Hematopoietic multipotent progenitor cell treated with erythropoietin and hydrocortisone succinate and interleukin-3 and kit ligand, for 6 days (in vitro differentiated cells): ENCODE measurements around the gene UNC45B.
"Not testable (repeated sequence)": the region's sequence is repeated elsewhere in the genome, so short reads cannot be mapped to it uniquely, and the experiment has no call there.

Source experiments
- DNase-seq: peaks from one replicate; pipeline ENCODE4 v3.0.0-alpha.2; 2015

Gene UNC45B

DNA sequence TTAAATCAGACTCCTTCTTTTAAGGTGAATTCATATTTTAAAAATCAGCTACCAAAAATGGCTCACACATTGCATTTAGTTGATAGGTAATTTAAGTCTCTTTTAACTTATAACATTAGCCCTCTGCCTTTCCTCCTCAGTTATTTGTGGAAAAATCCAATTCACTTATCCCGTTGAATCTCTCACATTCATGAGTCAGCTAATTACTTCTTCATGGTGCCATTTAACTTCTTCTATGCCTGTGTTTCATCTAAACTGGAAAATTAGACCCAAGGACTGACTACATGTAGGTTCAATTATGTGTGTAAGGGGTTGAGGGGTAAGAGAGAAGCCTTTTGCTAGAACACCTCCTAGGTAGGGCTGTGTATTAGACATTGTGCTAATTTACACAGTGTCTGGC is 76.8 kb downstream of the UNC45B start:
- DNase-seq = no peak

DNA sequence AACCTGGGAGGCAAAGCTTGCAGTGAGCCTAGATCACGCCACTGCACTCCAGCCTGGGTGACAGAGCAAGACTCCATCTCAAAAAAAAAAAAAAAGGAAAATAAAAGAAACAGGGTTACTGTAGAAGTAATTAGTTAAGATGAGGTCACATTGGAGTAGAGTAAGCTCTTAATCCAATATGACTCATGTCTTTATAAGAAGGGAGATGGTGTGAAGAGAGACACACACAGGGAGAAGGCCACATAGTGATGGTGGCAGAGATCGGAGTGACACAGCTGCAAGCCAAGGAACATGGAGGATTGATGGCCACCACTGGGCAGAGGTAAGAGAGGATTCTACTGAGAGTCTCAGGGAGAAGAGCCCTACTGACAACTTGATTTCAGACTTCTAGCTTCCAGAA is 79.9 kb downstream of the UNC45B start:
- DNase-seq = no peak

DNA sequence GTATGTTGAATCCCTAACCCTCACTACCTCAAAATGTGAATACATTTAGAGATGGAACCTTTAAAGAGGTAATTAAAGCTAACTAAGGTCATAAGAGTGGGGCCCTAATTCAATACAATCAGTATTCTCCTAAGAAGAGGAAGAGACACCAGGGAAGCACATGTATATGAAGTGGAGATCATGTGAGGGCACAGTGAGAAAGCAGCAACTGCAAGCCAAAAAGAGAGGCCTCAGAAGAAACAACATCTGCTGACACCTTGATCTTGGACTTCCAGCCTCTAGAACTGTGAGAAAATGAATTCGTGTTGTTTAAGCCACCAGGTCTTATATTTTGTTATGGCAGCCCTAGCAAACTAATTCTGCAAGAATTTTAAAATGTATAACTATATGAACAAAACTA is 82.0 kb downstream of the UNC45B start:
- DNase-seq = no peak

DNA sequence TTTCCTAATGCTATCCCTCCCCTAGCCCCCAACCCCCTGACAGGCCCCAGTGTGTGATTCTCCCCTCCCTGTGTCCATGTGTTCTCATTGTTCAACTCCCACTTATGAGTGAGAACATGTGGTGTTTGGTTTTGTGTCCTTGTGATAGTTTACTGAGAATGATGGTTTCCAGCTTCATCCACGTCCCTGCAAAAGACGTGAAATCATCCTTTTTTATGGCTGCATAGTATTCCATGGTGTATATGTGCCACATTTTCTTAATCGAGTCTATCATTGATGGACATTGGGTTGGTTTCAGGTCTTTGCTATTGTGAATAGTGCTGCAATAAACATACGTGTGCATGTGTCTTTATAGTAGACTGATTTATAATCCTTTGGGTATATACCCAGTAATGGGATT is 86.7 kb downstream of the UNC45B start:
- DNase-seq = not testable (repeated sequence)

DNA sequence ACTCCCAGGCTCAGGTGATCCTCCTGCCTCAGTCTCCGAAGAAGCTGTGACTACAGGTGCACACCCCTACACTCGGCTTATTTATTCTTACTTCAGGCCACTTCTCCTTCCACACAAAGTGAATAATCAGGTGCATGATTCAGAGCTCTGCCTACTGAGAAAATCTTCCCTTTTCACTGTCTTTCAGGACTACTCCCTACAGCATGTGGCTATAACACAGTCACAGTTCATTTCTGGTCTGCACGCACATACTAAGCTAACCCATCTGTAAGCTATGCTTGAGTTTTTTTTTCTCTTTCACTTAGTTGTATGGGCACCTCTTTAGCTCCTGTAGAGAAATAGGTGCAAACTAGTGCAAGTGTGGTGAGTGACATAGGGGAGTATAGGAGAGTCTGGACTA is 87.7 kb downstream of the UNC45B start:
- DNase-seq = no peak

DNA sequence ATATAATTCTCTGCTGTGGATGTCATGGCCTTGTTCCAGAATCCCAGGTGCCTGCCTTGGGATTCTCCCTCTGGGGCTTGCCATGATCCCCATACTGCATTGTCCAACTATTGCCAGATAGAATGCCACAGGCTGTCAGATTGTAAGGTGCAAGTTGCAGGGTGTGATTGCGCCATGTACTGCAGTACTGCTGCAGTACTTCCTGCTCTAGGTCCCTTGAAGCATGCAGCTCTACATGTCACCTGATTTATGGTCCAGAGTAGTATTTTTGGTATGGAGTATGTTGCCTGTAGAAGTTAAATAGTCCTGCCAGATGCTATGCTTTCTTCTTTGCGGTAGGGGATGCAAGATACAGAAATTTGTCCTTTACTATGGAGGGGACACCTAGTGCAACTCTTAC is 88.3 kb downstream of the UNC45B start:
- no peak for DNase-seq

DNA sequence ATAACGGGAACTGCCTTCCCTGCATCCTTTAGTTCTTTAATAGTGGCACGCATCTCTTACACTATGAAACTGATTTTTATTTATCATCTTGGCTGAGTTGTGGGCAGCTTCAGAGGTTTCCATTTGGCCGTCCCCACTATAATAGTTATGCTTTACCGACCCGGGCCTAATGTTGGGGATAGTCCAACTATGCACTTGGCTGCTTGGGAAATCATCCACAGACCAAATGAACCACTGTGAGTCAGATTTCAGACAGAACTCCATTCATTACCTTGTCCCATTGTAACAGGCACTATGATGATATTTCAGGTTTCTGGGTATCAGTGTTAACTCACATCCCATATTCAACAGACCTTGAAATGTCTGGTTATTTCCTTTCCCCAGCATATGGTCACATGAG is 89.2 kb downstream of the UNC45B start:
- no peak for DNase-seq

DNA sequence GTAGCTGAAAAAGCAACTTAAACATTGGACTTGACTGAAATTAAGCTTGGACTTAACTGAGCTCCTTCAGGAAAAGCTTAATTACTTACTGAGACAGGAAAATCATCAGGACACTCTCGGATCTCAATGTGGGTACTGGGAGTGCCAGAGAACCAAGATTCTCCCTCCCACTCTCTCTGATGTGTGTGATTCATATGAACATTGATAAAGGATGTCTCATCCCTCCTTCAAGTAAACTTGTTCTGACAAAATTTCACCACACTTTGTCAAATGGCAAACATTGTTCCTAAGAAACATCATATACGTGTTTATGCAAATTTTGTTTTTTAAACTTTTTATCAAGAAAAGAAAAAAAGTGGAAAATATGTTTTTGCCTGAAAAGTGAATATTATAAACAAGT is 91.2 kb downstream of the UNC45B start:
- DNase-seq = no peak
